SKM-1 treated with dmso at 0.1 percent for 144 hours (cell line): ENCODE data around the gene WFDC10B.
"Not testable (repeated sequence)": the region's sequence is repeated elsewhere in the genome, so short reads cannot be mapped to it uniquely, and the experiment has no call there.

Experiments
- DNase-seq: peaks from one replicate; lab custom pipeline; 2025; ENCODE audit not compliant: unreplicated experiment; lab: John Stamatoyannopoulos, UW

The WFDC10B gene

DNA sequence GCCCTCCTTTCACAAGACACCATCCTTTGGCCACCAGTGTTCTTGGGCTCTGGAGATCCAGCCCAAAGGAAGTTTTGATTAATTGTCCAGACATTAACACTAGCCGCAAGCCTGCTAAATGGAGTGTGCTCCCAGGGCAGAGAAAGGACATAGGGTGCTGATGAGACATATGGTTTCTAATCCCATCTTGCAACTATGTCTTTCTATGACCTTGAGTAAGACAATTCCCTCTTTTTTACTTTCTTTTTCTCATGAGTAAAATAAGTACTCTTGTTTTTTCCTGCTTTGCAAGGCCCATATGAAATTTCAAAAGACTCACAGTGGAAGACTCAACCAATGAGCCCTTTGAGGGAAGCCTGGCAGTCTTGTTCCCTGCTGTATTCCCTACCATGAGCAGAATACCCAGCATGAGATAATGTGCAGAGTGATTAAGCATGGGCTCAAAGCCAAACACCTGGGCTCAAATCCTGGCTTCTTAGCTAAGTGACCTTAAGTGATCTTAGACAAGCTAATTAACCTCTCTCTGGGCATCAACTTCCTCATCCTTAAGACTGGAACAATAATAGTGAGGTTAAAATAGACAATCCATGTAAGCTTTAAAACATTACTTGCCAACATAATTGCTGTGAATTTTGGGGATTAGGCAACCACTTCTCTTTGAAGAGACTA is at the start of gene WFDC10B:
Gene WFDC10B, minus strand, starts transcription at position 51 of the 669 bp plus-strand sequence. CDS start 19,027 bp downstream, outside the sequence.
- no peak for DNase-seq

DNA sequence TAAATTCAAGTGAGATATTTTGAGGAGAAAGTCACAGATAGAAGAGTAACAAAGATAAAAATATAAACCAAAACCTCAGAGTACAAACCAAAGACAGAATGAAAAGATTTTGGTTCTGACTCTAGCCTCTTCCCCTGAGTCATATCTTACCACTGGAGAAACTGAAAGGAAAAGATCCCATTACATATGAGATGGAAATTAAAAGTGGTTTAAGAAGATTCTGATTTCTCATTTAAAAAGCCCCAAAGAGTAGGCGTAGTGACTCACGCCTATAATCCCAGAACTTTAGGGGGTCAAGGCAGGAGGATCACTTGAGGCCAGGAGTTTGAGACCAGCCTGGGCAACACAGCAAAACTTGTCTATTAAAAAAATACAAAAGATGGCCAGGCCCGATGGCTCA is 47.9 kb upstream of the WFDC10B start:
- DNase-seq: no peak

DNA sequence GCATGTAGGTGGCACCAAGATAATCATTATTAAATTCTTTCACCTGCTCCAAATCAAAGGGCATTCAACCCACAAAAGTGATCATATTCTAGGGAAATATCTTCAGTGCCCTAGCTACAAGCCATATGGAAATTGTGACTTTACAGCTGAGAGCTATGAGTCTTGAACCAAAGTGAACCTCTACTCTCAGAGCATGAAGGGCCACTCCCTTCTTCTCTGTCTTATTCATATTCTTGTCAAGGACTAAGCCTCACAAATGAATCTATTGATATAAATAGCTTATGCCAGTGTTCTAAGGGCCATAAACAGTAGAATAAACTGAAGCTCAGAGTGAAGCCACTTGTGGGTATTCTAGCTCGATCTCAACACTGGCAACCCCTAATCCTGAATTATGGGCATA is 46.9 kb upstream of the WFDC10B start:
- DNase-seq: no peak

DNA sequence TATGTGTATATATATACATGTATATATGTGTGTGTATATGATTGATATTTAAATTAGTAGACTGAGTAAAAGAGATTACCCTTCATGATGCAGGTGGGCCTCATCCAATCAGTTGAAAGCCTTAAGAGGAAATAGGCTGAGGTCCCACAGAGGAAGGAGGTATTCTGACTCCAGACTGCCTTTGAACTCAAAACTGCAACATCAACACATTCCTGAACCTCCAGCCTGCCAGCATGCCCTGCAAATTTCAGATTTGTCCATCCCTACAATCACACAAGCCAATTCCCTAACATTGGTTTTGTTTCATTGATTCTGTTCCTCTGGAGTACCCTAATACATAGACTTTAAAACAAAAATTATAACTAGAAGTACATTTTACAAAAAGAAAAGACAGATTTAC is 40.2 kb upstream of the WFDC10B start:
- DNase-seq: no peak

DNA sequence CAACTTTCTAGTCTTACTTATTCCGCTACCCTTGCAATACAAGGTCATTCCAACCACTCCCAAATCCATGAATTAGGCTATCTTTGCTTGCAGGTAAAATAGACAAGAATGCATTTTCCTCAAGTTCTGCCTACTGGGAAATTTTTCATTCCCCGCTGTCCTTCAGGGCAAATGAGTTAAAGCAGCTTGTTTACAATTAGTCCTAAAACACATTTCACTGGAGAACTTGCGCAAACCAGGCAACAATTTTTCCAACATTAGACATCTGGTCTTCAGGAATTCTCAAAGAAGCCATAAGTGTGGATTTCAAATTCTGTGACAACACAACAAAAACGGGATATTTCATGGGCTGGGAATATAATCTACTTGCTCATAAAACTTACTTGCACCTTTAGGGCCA is 37.8 kb upstream of the WFDC10B start:
- no peak for DNase-seq

DNA sequence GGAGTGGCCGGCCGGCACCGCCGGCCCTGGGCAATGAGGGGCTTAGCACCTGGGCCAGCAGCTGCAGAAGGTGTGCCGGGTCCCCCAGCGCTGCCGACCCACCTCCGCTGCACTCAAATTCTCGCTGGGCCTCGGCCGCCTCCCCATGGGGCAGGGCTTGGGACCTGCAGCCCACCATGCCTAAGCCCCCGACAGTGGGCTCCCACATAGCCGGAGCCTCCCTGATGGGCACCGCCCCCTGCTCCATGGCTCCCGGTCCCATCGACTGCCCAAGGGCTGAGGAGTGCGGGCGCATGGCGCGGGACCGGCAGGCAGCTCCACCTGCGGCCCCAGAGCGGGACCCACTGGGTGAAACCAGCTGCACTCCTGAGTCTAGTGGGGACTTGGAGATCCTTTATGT is 31.2 kb upstream of the WFDC10B start:
- no peak for DNase-seq

DNA sequence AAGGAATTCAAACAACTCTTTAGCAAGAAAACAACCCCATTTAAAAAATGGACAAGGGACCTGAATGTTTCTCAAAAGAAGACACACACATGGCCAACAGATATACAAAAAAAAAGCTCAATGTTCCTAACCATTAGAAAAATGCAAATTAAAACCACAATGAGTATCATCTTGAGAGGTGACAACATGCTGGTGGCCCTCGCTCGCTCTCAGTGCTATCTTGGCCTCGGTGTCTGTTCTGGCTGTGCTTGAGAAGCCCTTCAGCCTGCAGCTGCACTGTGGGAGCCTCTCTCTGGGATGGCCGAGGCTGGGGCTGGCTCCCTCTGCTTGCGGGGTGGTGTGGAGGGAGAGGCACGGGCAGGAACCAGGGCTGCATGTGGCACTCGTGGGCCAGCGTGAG is 30.7 kb upstream of the WFDC10B start:
- DNase-seq: no peak

GRCh38 chr20:45732199-45732598 is 27.4 kb upstream of the WFDC10B start:
- DNase-seq: no peak

DNA sequence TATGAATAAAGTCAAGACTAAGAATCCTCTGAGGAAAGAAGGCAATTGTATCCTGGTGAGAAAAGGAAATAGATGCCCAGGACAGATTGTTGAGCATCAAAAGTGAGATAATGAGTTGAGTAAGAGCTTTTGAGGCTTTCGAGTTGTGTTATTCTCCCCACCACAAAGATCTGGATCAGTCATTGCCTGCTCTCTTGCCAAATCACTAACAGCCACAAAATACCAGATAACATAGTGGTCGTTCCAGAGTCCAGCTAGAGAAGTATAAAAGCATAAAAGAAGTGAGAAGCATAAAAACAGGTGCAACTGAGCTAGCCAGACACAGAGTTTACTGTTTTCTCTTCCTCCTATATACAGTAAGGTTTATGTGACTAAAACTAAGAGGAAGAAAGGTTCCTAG is 22.2 kb upstream of the WFDC10B start:
- DNase-seq: no peak

- no peak for DNase-seq
Observed at GRCh38 chr20:45725134-45725533, 20.3 kb upstream of the WFDC10B start.

DNA sequence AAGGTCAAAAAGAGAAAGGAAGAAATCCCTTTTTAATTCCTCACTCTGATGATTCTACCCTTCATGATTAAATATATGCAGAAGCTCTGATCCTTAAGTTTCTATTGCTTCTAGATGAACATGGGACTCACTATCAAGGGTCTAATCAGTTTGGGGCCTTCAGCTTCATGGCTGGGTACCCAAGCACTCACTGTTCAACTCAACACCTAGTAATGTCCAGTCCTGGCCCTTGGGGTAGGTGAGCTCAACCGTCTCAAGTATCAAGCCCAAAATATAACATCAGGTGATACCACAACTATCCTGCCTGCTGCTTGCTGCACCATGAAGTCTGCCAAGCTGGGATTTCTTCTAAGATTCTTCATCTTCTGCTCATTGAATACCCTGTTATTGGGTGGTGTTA is 17.2 kb upstream of the WFDC10B start, which contains the start of gene SPINT4:
Gene SPINT4, plus strand, starts transcription at position 301 of the 400 bp plus-strand sequence. Its CDS starts 21 bp downstream, at position 322.
- DNase-seq: no peak

DNA sequence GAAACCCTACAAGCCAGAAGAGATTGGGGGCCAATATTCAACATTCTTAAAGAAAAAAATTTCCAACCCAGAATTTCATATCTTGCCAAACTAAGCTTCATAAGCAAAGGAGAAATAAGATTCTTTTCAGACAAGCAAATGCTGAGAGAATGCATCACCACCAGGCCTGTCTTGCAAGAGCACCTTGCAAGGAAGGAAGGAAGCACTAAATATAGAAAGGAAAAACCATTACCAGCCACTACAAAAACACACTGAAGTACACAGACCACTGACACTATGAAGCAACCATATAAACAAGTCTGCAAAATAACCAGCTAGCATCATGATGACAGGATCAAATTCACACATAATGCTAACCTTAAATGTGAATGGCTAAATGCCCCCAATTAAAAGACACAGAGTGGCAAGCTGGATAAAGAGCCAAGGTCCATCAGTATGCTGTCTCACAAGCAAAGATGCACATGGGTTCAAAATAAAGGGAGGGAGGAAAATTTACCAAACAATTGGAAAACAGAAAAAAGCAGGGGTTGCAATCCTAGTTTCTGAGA is 11.4 kb upstream of the WFDC10B start:
- DNase-seq: not testable (repeated sequence)

DNA sequence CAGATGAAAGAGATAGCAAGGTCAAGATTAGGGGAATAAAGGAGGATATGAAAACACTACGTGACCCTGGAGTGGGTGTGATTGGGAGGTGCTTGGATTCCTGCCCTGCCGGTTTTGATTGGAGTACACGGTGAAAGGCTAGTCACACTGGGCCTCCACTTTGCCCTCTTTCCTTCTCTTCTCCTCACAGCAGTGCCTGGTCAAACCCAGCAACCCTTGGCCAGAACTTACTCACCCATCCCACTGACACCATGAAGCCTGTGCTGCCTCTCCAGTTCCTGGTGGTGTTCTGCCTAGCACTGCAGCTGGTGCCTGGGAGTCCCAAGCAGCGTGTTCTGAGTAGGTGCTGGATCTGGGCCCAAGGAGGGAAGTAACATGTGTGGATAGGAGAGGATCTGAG is 2.9 kb downstream of the WFDC10B start, which contains the start of gene WFDC13:
Gene WFDC13, plus strand, starts transcription at position 166 of the 400 bp plus-strand sequence. Its CDS starts 86 bp downstream, at position 252.
- DNase-seq: no peak

- DNase-seq: no peak
Observed at GRCh38 chr20:45701104-45701503, 3.7 kb downstream of the WFDC10B start.

DNA sequence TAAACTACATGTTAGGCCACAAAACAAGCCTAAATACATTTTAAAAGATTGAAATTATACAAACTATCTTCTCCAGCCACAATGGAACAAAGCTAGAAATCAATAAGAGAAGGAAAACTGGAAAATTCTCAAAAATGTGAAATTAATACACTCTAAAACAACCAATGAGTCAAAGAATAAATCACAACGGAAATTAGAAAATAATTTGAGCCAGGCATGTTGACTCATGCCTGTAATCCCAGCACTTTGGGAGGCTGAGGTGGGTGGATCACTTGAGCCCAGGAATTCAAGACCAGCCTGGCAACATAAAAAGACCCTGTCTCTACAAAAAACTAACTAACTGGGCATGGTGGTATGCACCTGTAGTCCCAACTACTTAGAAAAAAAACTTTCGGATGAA is 9.3 kb downstream of the WFDC10B start:
- no peak for DNase-seq

GRCh38 chr20:45693346-45693745 is 11.5 kb downstream of the WFDC10B start:
- DNase-seq: not testable (repeated sequence)

DNA sequence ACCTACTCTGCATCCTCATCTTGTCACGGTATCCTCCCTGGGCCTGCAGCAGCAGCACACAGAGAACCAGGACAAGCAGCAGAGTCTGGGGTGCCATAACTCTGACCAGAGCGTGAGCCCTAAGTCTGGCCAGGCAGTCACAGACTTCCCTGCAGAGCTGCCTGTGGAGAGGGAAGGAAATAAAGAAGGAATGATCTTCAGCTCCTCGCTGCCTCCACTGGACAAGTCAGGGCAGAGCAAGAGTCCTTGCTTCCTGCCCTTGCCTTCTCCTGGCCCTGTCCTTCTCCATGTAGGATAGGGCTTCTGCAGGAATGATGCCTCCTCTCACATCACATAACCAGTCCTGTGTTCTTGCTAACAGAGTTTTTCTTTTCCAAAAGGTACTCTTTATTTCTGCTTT is 18.9 kb downstream of the WFDC10B start:
- no peak for DNase-seq

DNA sequence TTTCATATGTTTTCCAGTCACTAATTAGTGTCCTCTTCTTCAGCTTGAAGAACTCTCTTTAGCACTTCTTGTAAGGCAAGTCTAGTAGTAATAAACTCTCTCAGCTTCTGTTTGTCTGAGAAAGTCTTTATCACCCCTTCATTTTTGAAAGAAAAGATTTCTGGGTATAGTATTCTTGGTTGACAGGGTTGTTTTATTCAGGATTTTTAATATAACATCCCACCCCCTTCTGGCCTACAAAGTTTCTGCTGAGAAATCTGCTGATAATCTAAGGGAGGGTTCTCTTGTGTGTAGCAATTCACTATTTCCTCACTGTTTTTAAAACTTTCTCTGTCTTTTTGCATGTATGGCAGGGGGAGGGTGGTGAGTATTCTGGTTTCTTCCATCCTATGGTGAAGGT is 25.2 kb downstream of the WFDC10B start:
- DNase-seq: no peak

- DNase-seq: no peak
Observed at GRCh38 chr20:45672765-45673164, 32.1 kb downstream of the WFDC10B start.

GRCh38 chr20:45670139-45670538 is 34.7 kb downstream of the WFDC10B start, which contains the start of gene WFDC11:
Gene WFDC11, minus strand, starts transcription at chr20:45670239. Its CDS starts 19,639 bp downstream, at chr20:45650600.
- no peak for DNase-seq

DNA sequence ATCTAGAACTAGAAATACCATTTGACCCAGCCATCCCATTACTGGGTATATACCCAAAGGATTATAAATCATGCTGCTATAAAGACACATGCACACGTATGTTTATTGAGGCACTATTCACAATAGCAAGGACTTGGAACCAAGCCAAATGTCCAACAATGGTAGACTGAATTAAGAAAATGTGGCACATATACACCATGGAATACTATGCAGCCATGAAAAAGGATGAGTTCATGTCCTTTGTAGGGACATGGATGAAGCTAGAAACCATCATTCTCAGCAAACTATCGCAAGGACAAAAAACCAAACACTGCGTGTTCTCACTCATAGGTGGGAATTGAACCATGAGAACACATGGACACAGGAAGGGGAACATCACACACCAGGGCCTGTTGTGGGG is 47.8 kb downstream of the WFDC10B start:
- not testable (repeated sequence) for DNase-seq

- not testable (repeated sequence) for DNase-seq
Observed at GRCh38 chr20:45651726-45652125, 53.1 kb downstream of the WFDC10B start.
